GM12865 (cell line): ENCODE results near the gene GADD45GIP1.

Experiments used
- DNase-seq: peaks from one replicate; pipeline ENCODE4 v3.0.0; 2010; ENCODE audit warnings: low read depth
- H3K4me3 ChIP-seq: 2 replicates; pipeline ENCODE4 v1.5.1; 2011; ENCODE audit warnings: mild to moderate bottlenecking, low read depth, low read length, control low read depth
- TF ChIP-seq, protein P1 (sequence below): IDR thresholded peaks from 2 replicates; pipeline ENCODE4 v1.5.1; 2011; ENCODE audit warnings: low read length, control low read depth, low read depth, inconsistent platforms; ENCODE audit not compliant: insufficient read depth; ENCODE audit errors: missing control alignments

The GADD45GIP1 gene

GRCh38 chr19:12913851-12914690, 43.0 kb downstream of the GADD45GIP1 start:
- TF ChIP-seq, protein P1, sequence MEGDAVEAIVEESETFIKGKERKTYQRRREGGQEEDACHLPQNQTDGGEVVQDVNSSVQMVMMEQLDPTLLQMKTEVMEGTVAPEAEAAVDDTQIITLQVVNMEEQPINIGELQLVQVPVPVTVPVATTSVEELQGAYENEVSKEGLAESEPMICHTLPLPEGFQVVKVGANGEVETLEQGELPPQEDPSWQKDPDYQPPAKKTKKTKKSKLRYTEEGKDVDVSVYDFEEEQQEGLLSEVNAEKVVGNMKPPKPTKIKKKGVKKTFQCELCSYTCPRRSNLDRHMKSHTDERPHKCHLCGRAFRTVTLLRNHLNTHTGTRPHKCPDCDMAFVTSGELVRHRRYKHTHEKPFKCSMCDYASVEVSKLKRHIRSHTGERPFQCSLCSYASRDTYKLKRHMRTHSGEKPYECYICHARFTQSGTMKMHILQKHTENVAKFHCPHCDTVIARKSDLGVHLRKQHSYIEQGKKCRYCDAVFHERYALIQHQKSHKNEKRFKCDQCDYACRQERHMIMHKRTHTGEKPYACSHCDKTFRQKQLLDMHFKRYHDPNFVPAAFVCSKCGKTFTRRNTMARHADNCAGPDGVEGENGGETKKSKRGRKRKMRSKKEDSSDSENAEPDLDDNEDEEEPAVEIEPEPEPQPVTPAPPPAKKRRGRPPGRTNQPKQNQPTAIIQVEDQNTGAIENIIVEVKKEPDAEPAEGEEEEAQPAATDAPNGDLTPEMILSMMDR, result no peak
- no peak overlapping the region for H3K4me3 ChIP-seq
- DNase-seq, result no peak

DNA sequence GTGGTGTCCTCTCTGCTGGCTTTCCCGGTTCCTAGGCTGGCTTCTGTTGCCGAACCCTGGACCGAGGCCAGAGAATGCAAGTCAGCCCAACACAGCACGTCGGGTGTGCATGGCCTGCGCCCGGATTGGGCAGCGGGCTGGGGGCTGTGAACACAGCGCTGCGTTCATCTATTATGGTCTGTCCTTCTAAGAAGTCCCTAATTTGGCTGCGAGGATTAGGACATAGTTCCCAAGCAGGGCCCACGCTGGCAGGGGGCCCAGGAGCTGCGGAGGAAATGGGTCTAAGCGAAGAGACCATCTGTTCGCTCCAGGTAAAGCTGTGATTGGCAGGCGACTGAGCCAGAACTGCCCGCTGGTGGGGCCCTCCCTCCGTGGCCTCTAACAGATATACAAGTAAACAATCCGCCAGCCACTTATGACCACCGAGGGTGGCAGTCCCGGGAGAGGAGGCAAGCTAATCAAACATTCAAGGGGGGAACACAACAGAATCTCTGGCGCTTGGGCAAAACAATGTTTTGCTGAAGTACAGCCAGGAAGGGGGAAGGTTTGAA, 43.9 kb downstream of the GADD45GIP1 start:
- TF ChIP-seq, protein P1, result no peak
- H3K4me3 ChIP-seq, result no peak overlapping the region
- DNase-seq, result no peak

DNA sequence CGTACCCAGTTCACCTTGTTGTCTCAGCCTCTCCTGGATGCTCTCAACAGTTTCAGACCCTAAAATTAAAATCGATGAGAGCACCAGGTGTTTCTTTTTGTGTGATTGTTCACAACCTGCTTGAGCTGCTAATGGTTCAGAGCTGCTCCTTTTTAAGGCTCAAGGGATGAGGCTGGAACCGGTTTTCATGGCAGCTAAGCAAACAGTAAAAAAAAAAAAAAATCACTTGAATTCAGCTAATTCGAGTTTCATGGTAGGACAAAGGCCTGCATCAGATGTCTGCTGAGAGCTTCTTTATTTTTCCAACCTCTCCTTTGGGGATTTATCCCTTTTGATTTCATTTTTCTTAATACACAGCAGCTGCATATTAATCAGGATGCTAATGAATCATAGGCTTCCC, 44.5 kb downstream of the GADD45GIP1 start:
- no peak for DNase-seq
- TF ChIP-seq, protein P1, result no peak
- no peak overlapping the region for H3K4me3 ChIP-seq

GRCh38 chr19:12907166-12907565, 49.9 kb downstream of the GADD45GIP1 start:
- TF ChIP-seq, protein P1, result no peak
- DNase-seq, result no peak
- no peak overlapping the region for H3K4me3 ChIP-seq
